ENCODE data around the gene PLGRKT. TPM values are rescaled to one million over a fixed set of nuclear protein-coding genes. Genes with fewer than 3 reads are reported as not detected.
"Not testable (repeated sequence)": the region's sequence is repeated elsewhere in the genome, so short reads cannot be mapped to it uniquely, and the experiment has no call there.

The PLGRKT gene
- total and polyA plus RNA-seq, 8 donors, result 18.9 to 28.2 (median 22.2) TPM

- DNase-seq, result no peak
These were observed 28.3 kb upstream of the PLGRKT start for GRCh38 chr9:5466005-5466404.

GRCh38 chr9:5464831-5465330, 27.2 kb upstream of the PLGRKT start:
- Histone ChIP-seq H3K4me1 (peaks cover 0 to 44% of the 10 kb centered on the region in 2 donors), H3K36me3 (peaks cover 0 to 77% of the 10 kb centered on the region in 2 donors), H3K27ac (peak overlapping the region in 1 of 2 donors; percentile 71)
- ATAC-seq; H3K4me3 ChIP-seq; H3K27me3 ChIP-seq; H3K9me3 ChIP-seq; intact Hi-C loops (cut with DNase I): not testable (repeated sequence)
- peak in 1 of 4 donors; percentile 75 for DNase-seq

More at GRCh38 chr9:5466005-5466404, 28.3 kb upstream of the PLGRKT start:
- Histone ChIP-seq H3K4me1 (peaks cover 0 to 33% of the 10 kb centered on the region in 2 donors), H3K36me3 (peaks cover 0 to 87% of the 10 kb centered on the region in 2 donors), H3K27me3 (no peaks in the 10 kb centered on the region), H3K27ac (peak overlapping the region in 1 of 2 donors; percentile 71), H3K4me3 (no peak overlapping the region), H3K9me3 (no peaks in the 10 kb centered on the region)
- intact Hi-C loops (cut with DNase I), result no loop called here
- TF ChIP-seq CTCF (IDR thresholded peaks at IDR 0.05), result no peak
- ATAC-seq, result no peak

GRCh38 chr9:5460157-5460556, 22.4 kb upstream of the PLGRKT start:
- ATAC-seq (no peak), DNase-seq (no peak)
- no peaks in the 10 kb centered on the region for H3K27me3 ChIP-seq
- intact Hi-C loops (cut with DNase I), result no loop called here
- no peak for TF ChIP-seq CTCF (IDR thresholded peaks at IDR 0.05)
- H3K4me1 ChIP-seq, result peaks cover 0 to 75% of the 10 kb centered on the region in 2 donors
- peaks cover 0 to 59% of the 10 kb centered on the region in 2 donors for H3K36me3 ChIP-seq
- peak overlapping the region in 1 of 2 donors; percentile 89 for H3K27ac ChIP-seq
- no peaks in the 10 kb centered on the region for H3K9me3 ChIP-seq
- H3K4me3 ChIP-seq, result no peak overlapping the region

- Histone ChIP-seq H3K27me3 (no peaks in the 10 kb centered on the region), H3K4me1 (peaks cover 0 to 74% of the 10 kb centered on the region in 2 donors), H3K4me3 (no peak overlapping the region), H3K36me3 (peaks cover 0 to 51% of the 10 kb centered on the region in 2 donors), H3K9me3 (no peaks in the 10 kb centered on the region), H3K27ac (peak overlapping the region in 1 of 2 donors; percentile 89)
- TF ChIP-seq CTCF (IDR thresholded peaks at IDR 0.05), result no peak
- intact Hi-C loops (cut with DNase I), result no loop called here
- peak; percentile 11 for ATAC-seq
- peak in 1 of 4 donors; percentile 28 for DNase-seq
These were observed 21.6 kb upstream of the PLGRKT start for GRCh38 chr9:5459289-5459829.

- Histone ChIP-seq H3K4me1 (peaks cover 0 to 94% of the 10 kb centered on the region in 2 donors), H3K4me3 (no peak overlapping the region), H3K27me3 (no peaks in the 10 kb centered on the region), H3K36me3 (peaks cover 0 to 27% of the 10 kb centered on the region in 2 donors), H3K27ac (peak overlapping the region; percentile 65 to 91), H3K9me3 (no peaks in the 10 kb centered on the region)
- DNase-seq (no peak), ATAC-seq (peak; percentile 60)
- intact Hi-C loops (cut with DNase I), result no loop called here
- TF ChIP-seq CTCF (IDR thresholded peaks at IDR 0.05), result no peak
These were observed 17.5 kb upstream of the PLGRKT start for GRCh38 chr9:5455181-5455580.
